Measurements from ENCODE around the gene CBFA2T3. TPM values are rescaled to one million over a fixed set of nuclear protein-coding genes. Genes with fewer than 3 reads are reported as not detected.

CBFA2T3 gene
- total and polyA plus RNA-seq, 2 donors (not counting 1 experiment from before 2014, with no cell fraction given) = 40.8 to 58.3 TPM

DNA sequence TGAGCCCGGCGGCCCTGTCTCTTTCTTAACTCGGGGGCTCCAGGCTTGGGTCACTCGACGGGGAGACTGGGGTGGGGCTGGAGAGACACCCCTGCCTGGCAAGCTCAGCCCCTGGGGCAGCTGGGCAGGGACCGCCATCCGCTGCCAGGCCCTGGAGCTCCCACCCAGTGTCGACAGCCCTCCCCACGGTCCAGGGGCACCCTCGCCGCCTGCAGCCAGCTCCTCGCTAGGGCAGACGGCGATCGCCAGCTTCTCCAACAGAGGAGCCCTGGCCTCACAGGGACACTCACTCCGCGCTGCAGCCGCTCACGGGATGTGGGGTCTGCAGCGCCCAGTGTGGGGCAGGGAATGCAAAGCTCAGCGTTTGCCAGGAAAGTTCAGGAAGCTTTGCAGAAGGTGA lies 149.3 kb downstream of the CBFA2T3 start:
- Histone ChIP-seq H3K4me2 (replicated peaks; ENCODE audit: low read depth, low read length, poor library complexity, severe bottlenecking) (no peak overlapping the region), H3K27me3 (replicated peaks in 1 of 4; ENCODE audit: control extremely low read depth in 1 of 4, control insufficient read depth in 3 of 4, insufficient read depth in 4 of 4, low read length in 3 of 4) (no peaks in the 10 kb centered on the region), H3K9ac (ENCODE audit: low read length) (no peak overlapping the region), H3K9me3 (ENCODE audit: control extremely low read depth in 1 of 3, control insufficient read depth in 2 of 3, insufficient read depth in 1 of 3, low read length in 2 of 3) (no peaks in the 10 kb centered on the region), H2AFZ (ENCODE audit: insufficient read depth, low read depth, low read length, poor library complexity, severe bottlenecking) (no peak overlapping the region), H3K27ac (ENCODE audit: low read length in 2 of 2) (no peak overlapping the region), H3K36me3 (replicated peaks in 1 of 2; ENCODE audit: control extremely low read depth in 1 of 2, control insufficient read depth in 1 of 2, extremely low read depth in 1 of 2, insufficient read depth in 2 of 2, low read length in 1 of 2) (peaks cover 0 to 12% of the 10 kb centered on the region in 2 experiments), H4K20me1 (ENCODE audit: control insufficient read depth, insufficient read depth, low read length, poor library complexity, severe bottlenecking) (no peaks in the 10 kb centered on the region), H3K4me3 (ENCODE audit: control extremely low read depth in 1 of 5, extremely low read depth in 1 of 5, insufficient read depth in 1 of 5, low read depth in 2 of 5, low read length in 4 of 5) (no peak overlapping the region), H3K79me2 (ENCODE audit: control insufficient read depth, insufficient read depth, low read length) (no peaks in the 10 kb centered on the region), H3K4me1 (ENCODE audit: control insufficient read depth in 2 of 2, insufficient read depth in 2 of 2, low read length in 2 of 2) (no peaks in the 10 kb centered on the region)
- WGBS (ENCODE audit: insufficient coverage) = 98% methylated on average over 21 of the region's 21 CpGs
- ATAC-seq (ENCODE audit: low read depth) (no peak), DNase-seq (no peak)
- H3K9me3 Mint-ChIP-seq (ENCODE audit: insufficient read depth) = no peaks in the 10 kb centered on the region
- ChIA-PET POLR2A (no interaction called here), CTCF (interaction anchor here (1.8 kb wide), 1 partner anchor 10 kb away, joined by 6 read pairs; no protein-coding TSS in a partner anchor)
- no peaks in the 10 kb centered on the region for H3K27me3 Mint-ChIP-seq
- no peak overlapping the region for H3K27ac Mint-ChIP-seq
- H3K4me3 Mint-ChIP-seq = no peak overlapping the region
- no peak for TF ChIP-seq EZH2 (IDR thresholded peaks at IDR 0.05; ENCODE audit: borderline replicate concordance, insufficient read depth, low read depth, low read length, poor library complexity, severe bottlenecking)
- TF ChIP-seq, protein P1, sequence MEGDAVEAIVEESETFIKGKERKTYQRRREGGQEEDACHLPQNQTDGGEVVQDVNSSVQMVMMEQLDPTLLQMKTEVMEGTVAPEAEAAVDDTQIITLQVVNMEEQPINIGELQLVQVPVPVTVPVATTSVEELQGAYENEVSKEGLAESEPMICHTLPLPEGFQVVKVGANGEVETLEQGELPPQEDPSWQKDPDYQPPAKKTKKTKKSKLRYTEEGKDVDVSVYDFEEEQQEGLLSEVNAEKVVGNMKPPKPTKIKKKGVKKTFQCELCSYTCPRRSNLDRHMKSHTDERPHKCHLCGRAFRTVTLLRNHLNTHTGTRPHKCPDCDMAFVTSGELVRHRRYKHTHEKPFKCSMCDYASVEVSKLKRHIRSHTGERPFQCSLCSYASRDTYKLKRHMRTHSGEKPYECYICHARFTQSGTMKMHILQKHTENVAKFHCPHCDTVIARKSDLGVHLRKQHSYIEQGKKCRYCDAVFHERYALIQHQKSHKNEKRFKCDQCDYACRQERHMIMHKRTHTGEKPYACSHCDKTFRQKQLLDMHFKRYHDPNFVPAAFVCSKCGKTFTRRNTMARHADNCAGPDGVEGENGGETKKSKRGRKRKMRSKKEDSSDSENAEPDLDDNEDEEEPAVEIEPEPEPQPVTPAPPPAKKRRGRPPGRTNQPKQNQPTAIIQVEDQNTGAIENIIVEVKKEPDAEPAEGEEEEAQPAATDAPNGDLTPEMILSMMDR (IDR thresholded peaks at IDR 0.05) = no peak
- no peaks in the 10 kb centered on the region for H3K4me1 Mint-ChIP-seq
- intact Hi-C loops (cut with micrococcal nuclease) = no loop called here

DNA sequence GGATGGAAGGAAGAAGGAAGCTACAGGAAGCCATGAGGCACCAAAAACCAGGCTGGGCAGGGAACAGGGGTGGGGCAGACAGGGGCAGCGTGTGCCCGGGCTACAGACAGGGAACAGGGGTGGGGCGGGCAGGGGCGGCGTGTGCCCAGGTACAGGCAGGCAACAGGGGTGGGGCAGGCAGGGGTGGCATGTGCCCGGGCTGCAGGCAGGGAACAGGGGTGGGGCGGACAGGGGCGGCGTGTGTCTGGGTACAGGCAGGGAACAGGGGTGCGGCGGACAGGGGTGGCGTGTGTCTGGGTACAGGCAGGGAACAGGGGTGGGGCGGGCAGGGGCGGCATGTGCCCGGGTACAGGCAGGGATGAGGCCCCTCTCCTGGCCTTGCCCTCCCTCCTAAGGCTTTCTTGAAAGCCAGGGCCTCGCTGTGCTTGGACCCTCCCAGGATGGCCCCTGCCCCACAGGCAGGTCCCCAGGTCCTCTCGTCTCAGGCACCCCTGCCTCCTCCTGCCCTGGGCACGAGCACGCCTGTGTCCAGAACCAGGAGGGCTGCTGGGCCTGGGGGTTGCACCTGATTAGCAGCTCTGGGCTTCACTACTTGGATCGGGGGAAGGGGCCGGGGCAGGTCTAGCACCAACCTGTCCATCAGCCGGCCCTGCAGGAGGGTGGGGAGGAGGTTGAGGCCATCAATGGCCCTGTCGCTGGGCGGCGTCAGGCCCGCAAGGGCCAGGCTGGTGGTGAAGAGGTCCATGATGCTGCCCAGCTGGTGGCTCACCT lies 150.8 kb downstream of the CBFA2T3 start:
- TF ChIP-seq, protein P1 (IDR thresholded peaks at IDR 0.05) = no peak
- TF ChIP-seq EZH2 (IDR thresholded peaks at IDR 0.05; ENCODE audit: borderline replicate concordance, insufficient read depth, low read depth, low read length, poor library complexity, severe bottlenecking) = no peak
- H3K27ac Mint-ChIP-seq = no peak overlapping the region
- ChIA-PET POLR2A (interaction anchor here (0.6 kb wide), 1 partner anchor 223 kb away, joined by 4 read pairs; no protein-coding TSS in a partner anchor), CTCF (no interaction called here)
- WGBS (ENCODE audit: insufficient coverage) = 96% methylated on average over 25 of the region's 26 CpGs
- H3K27me3 Mint-ChIP-seq = no peaks in the 10 kb centered on the region
- H3K4me1 Mint-ChIP-seq = no peaks in the 10 kb centered on the region
- no peaks in the 10 kb centered on the region for H3K27me3 ChIP-seq (replicated peaks in 1 of 4; ENCODE audit: control extremely low read depth in 1 of 4, control insufficient read depth in 3 of 4, insufficient read depth in 4 of 4, low read length in 3 of 4)
- H3K4me3 ChIP-seq (ENCODE audit: control extremely low read depth in 1 of 5, extremely low read depth in 1 of 5, insufficient read depth in 1 of 5, low read depth in 2 of 5, low read length in 4 of 5) = no peak overlapping the region
- H3K9me3 ChIP-seq (ENCODE audit: control extremely low read depth in 1 of 3, control insufficient read depth in 2 of 3, insufficient read depth in 1 of 3, low read length in 2 of 3) = no peaks in the 10 kb centered on the region
- no peak overlapping the region for H3K4me3 Mint-ChIP-seq
- H3K79me2 ChIP-seq (ENCODE audit: control insufficient read depth, insufficient read depth, low read length) = no peaks in the 10 kb centered on the region
- no peak overlapping the region for H3K9ac ChIP-seq (ENCODE audit: low read length)
- no peak overlapping the region for H3K27ac ChIP-seq (ENCODE audit: low read length in 2 of 2)
- no peak overlapping the region for H3K4me2 ChIP-seq (replicated peaks; ENCODE audit: low read depth, low read length, poor library complexity, severe bottlenecking)
- ATAC-seq (ENCODE audit: low read depth) = no peak
- DNase-seq = no peak
- H3K4me1 ChIP-seq (ENCODE audit: control insufficient read depth in 2 of 2, insufficient read depth in 2 of 2, low read length in 2 of 2) = no peaks in the 10 kb centered on the region
- peaks cover 0 to 19% of the 10 kb centered on the region in 2 experiments for H3K36me3 ChIP-seq (replicated peaks in 1 of 2; ENCODE audit: control extremely low read depth in 1 of 2, control insufficient read depth in 1 of 2, extremely low read depth in 1 of 2, insufficient read depth in 2 of 2, low read length in 1 of 2)
- no peak overlapping the region for H2AFZ ChIP-seq (ENCODE audit: insufficient read depth, low read depth, low read length, poor library complexity, severe bottlenecking)
- intact Hi-C loops (cut with micrococcal nuclease) = no loop called here
- H3K9me3 Mint-ChIP-seq (ENCODE audit: insufficient read depth) = no peaks in the 10 kb centered on the region
- H4K20me1 ChIP-seq (ENCODE audit: control insufficient read depth, insufficient read depth, low read length, poor library complexity, severe bottlenecking) = no peaks in the 10 kb centered on the region

Measured in B cell (primary cell).